ENCODE measurements around the gene PRDM16.

The PRDM16 gene

DNA sequence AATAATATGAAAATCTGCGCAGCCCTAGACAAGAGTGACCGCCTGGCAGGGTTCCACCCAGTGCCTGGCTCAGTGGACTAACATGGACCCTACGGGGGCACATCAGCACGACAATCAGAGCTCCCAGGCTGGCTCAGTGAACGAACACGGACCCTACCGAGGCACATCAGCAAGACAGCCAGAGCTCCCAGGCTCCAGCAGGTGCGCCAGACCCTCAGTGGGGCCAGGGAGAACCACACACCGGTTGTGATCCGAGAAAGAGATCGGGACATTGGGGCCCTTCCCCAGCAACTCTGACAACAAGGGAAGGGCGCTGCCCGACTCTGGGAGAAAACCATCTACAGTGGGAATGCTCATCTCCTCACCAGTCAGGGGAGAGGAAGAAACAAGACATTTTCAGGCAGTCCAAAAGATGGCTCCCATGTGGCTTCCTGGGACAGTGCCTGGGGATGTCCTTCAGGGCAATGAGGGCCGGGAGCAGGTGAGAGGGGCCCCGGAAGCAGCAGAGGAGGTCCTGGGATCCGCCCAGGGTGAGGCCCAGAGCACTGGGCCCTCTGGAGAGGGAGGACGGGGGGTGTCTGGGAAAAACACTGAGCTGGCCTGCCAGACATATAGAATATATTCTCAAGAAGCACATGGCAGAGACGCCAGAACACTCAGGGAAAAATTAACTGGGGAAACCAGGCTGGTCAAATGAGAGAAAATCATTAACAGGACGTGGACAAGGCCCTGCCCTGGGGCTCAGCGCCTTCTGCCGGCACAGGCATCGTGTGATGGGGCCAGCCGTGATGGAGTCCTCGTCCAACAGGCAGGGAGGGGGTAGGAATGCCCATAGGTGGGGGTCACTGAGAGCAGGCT is 390.3 kb downstream of the PRDM16 start:
- H3K4me3 ChIP-seq (ENCODE audit: low read depth, low read length): no peak overlapping the region
- H3K4me1 ChIP-seq (ENCODE audit: control insufficient read depth, insufficient read depth, low read length): no peaks in the 10 kb centered on the region
- TF ChIP-seq ZNF623 (tag by site-specific recombination; IDR thresholded peaks at IDR 0.05) (no peak), ZNF157 (tag by site-specific recombination; IDR thresholded peaks at IDR 0.05) (no peak), ZBTB20 (tag by site-specific recombination; IDR thresholded peaks at IDR 0.05) (peak; percentile 51; the same call in 1 of the 2 replicates)
- ChIA-PET CTCF (no interaction called here), POLR2A (no interaction called here)
- no peak overlapping the region for H3K27ac ChIP-seq (ENCODE audit: extremely low read depth, low read depth, low read length)
- H3K9me3 ChIP-seq (ENCODE audit: control insufficient read depth, insufficient read depth, low read depth, low read length): no peaks in the 10 kb centered on the region
- H3K36me3 ChIP-seq (ENCODE audit: control insufficient read depth in 2 of 2, insufficient read depth in 1 of 2, low read length in 2 of 2): no peaks in the 10 kb centered on the region

- Histone ChIP-seq H3K4me3 (ENCODE audit: low read depth, low read length) (no peak overlapping the region), H3K4me1 (ENCODE audit: control insufficient read depth, insufficient read depth, low read length) (no peaks in the 10 kb centered on the region), H3K36me3 (ENCODE audit: control insufficient read depth in 2 of 2, insufficient read depth in 1 of 2, low read length in 2 of 2) (no peaks in the 10 kb centered on the region), H3K27ac (ENCODE audit: extremely low read depth, low read depth, low read length) (no peak overlapping the region), H3K9me3 (ENCODE audit: control insufficient read depth, insufficient read depth, low read depth, low read length) (no peaks in the 10 kb centered on the region)
- CTCF ChIA-PET: no interaction called here
- POLR2A ChIA-PET: no interaction called here
- TF ChIP-seq KLF1 (tag by site-specific recombination; IDR thresholded peaks at IDR 0.05) (0 out of 2 replicates have a peak, but pooled peaks have one; percentile 35), EGR2 (tag by site-specific recombination; IDR thresholded peaks at IDR 0.05; ENCODE audit: low read depth) (peak; percentile 44; the same call in 1 of the 2 replicates), ZFHX2 (tag by site-specific recombination; conservative IDR thresholded peaks at IDR 0.05) (peak; percentile 46), ZNF664 (tag by site-specific recombination; IDR thresholded peaks at IDR 0.05) (no peak), ZNF513 (tag by site-specific recombination; IDR thresholded peaks at IDR 0.05) (no peak)
Observed at GRCh38 chr1:3459940-3460671, 391.1 kb downstream of the PRDM16 start.

- ChIA-PET CTCF (no interaction called here), POLR2A (no interaction called here)
- TF ChIP-seq SCRT2 (tag by site-specific recombination; IDR thresholded peaks at IDR 0.05): no peak
- TF ChIP-seq MEIS1 (CRISPR knock-in tag; IDR thresholded peaks at IDR 0.05; ENCODE audit: borderline replicate concordance): no peak
- TF ChIP-seq ZNF76 (tag by site-specific recombination; IDR thresholded peaks at IDR 0.05; ENCODE audit: borderline replicate concordance, low read depth): no peak
- 0 out of 2 replicates have a peak, but pooled peaks have one; percentile 2 for TF ChIP-seq ZFHX2 (tag by site-specific recombination; conservative IDR thresholded peaks at IDR 0.05)
- TF ChIP-seq, protein P1, sequence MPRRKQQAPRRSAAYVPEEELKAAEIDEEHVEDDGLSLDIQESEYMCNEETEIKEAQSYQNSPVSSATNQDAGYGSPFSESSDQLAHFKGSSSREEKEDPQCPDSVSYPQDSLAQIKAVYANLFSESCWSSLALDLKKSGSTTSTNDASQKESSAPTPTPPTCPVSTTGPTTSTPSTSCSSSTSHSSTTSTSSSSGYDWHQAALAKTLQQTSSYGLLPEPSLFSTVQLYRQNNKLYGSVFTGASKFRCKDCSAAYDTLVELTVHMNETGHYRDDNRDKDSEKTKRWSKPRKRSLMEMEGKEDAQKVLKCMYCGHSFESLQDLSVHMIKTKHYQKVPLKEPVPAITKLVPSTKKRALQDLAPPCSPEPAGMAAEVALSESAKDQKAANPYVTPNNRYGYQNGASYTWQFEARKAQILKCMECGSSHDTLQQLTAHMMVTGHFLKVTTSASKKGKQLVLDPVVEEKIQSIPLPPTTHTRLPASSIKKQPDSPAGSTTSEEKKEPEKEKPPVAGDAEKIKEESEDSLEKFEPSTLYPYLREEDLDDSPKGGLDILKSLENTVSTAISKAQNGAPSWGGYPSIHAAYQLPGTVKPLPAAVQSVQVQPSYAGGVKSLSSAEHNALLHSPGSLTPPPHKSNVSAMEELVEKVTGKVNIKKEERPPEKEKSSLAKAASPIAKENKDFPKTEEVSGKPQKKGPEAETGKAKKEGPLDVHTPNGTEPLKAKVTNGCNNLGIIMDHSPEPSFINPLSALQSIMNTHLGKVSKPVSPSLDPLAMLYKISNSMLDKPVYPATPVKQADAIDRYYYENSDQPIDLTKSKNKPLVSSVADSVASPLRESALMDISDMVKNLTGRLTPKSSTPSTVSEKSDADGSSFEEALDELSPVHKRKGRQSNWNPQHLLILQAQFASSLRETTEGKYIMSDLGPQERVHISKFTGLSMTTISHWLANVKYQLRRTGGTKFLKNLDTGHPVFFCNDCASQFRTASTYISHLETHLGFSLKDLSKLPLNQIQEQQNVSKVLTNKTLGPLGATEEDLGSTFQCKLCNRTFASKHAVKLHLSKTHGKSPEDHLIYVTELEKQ (tag by site-specific recombination; IDR thresholded peaks at IDR 0.05; ENCODE audit: borderline replicate concordance): no peak
- TF ChIP-seq, protein P2, sequence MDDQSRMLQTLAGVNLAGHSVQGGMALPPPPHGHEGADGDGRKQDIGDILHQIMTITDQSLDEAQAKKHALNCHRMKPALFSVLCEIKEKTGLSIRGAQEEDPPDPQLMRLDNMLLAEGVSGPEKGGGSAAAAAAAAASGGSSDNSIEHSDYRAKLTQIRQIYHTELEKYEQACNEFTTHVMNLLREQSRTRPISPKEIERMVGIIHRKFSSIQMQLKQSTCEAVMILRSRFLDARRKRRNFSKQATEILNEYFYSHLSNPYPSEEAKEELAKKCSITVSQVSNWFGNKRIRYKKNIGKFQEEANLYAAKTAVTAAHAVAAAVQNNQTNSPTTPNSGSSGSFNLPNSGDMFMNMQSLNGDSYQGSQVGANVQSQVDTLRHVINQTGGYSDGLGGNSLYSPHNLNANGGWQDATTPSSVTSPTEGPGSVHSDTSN (CRISPR knock-in tag; IDR thresholded peaks at IDR 0.05): no peak
- no peaks in the 10 kb centered on the region for H3K36me3 ChIP-seq (ENCODE audit: control insufficient read depth in 2 of 2, insufficient read depth in 1 of 2, low read length in 2 of 2)
- no peaks in the 10 kb centered on the region for H3K9me3 ChIP-seq (ENCODE audit: control insufficient read depth, insufficient read depth, low read depth, low read length)
- H3K4me3 ChIP-seq (ENCODE audit: low read depth, low read length): no peak overlapping the region
- H3K4me1 ChIP-seq (ENCODE audit: control insufficient read depth, insufficient read depth, low read length): no peaks in the 10 kb centered on the region
- no peak overlapping the region for H3K27ac ChIP-seq (ENCODE audit: extremely low read depth, low read depth, low read length)
Observed at GRCh38 chr1:3460672-3461131, 391.7 kb downstream of the PRDM16 start.
